ENCODE results near the gene CDC6. TPM values are rescaled to one million over a fixed set of nuclear protein-coding genes. Genes with fewer than 3 reads are reported as not detected.

CDC6 gene
- total RNA-seq, 1 experiment from 2014 or later = 17.6 TPM

GRCh38 chr17:40348562-40349476 lies 61.1 kb downstream of the CDC6 start:
- DNase-seq (ENCODE audit: extremely low read depth, low read depth) = no peak

- DNase-seq (ENCODE audit: extremely low read depth, low read depth) = no peak
These were observed 61.8 kb downstream of the CDC6 start for GRCh38 chr17:40349477-40349894.

GRCh38 chr17:40349895-40350688 lies 62.4 kb downstream of the CDC6 start:
- no peak for DNase-seq (ENCODE audit: extremely low read depth, low read depth)

- DNase-seq (ENCODE audit: extremely low read depth, low read depth) = no peak
These were observed 63.1 kb downstream of the CDC6 start for GRCh38 chr17:40350689-40351358.

GRCh38 chr17:40351359-40352236 lies 63.9 kb downstream of the CDC6 start:
- DNase-seq (ENCODE audit: extremely low read depth, low read depth) = no peak

- DNase-seq (ENCODE audit: extremely low read depth, low read depth) = no peak
These were observed 64.6 kb downstream of the CDC6 start for GRCh38 chr17:40352237-40352778.

- no peak for DNase-seq (ENCODE audit: extremely low read depth, low read depth)
These were observed 65.2 kb downstream of the CDC6 start for GRCh38 chr17:40352779-40353394.

Other genes with a start within 250 kb of the CDC6 start
- gene MED24, start 233.5 kb upstream of the CDC6 start, total RNA-seq (2014; rRNA removed; shearing (Covaris generic)) = 36.1 and 39.8 TPM in 2 replicates
- 6.2 and 6.9 TPM in 2 replicates for gene THRA, start 224.9 kb upstream of the CDC6 start, total RNA-seq (2014; rRNA removed; shearing (Covaris generic))
- 4.2 and 4.7 TPM in 2 replicates for gene NR1D1, start 187.3 kb upstream of the CDC6 start, total RNA-seq (2014; rRNA removed; shearing (Covaris generic))
- gene MSL1, start 165.9 kb upstream of the CDC6 start, total RNA-seq (2014; rRNA removed; shearing (Covaris generic)) = 68.0 and 74.2 TPM in 2 replicates
- gene CASC3, start 147.3 kb upstream of the CDC6 start, total RNA-seq (2014; rRNA removed; shearing (Covaris generic)) = 56.8 and 59.6 TPM in 2 replicates
- 2.8 and 2.9 TPM in 2 replicates for gene RAPGEFL1, start 110.4 kb upstream of the CDC6 start, total RNA-seq (2014; rRNA removed; shearing (Covaris generic))
- 12.7 and 14.2 TPM in 2 replicates for gene WIPF2, start 68.6 kb upstream of the CDC6 start, total RNA-seq (2014; rRNA removed; shearing (Covaris generic))
- gene RARA, start 21.3 kb downstream of the CDC6 start, total RNA-seq (2014; rRNA removed; shearing (Covaris generic)) = 10.6 and 12.1 TPM in 2 replicates
- gene GJD3, start 76.9 kb downstream of the CDC6 start, total RNA-seq (2014; rRNA removed; shearing (Covaris generic)) = not detected in 2 replicates
- gene TOP2A, start 130.0 kb downstream of the CDC6 start, total RNA-seq (2014; rRNA removed; shearing (Covaris generic)) = 272 and 315 TPM in 2 replicates
- gene IGFBP4, start 155.6 kb downstream of the CDC6 start, total RNA-seq (2014; rRNA removed; shearing (Covaris generic)) = 7.2 and 10.8 TPM in 2 replicates
- gene TNS4, start 213.7 kb downstream of the CDC6 start, total RNA-seq (2014; rRNA removed; shearing (Covaris generic)) = 0.10 and 0.32 TPM in 2 replicates